Astrocyte (in vitro differentiated cells and primary cell): Measurements from ENCODE around the gene ANKRD39.

Experiments
- CTCF ChIP-seq: IDR thresholded peaks from 2 replicates; pipeline ENCODE4 v1.5.1; 2011; ENCODE audit warnings: low read depth, mild to moderate bottlenecking, inconsistent platforms, low read length, moderate library complexity; ENCODE audit not compliant: insufficient read depth
- EZH2 ChIP-seq: IDR thresholded peaks from 2 replicates; pipeline ENCODE4 v1.6.1; 2012; ENCODE audit warnings: mild to moderate bottlenecking, low read length, inconsistent platforms; ENCODE audit not compliant: insufficient read depth

GRCh38 chr2:96839293-96839874 is 18.4 kb downstream of the ANKRD39 start:
- TF ChIP-seq CTCF (no peak), EZH2 (no peak)
